ENCODE results near the gene SRCAP. TPM values are rescaled to one million over a fixed set of nuclear protein-coding genes. Genes with fewer than 3 reads are reported as not detected.

Gene SRCAP
- polyA plus RNA-seq, 1 donor (not counting 4 experiments of a cell fraction or from before 2014, with no cell fraction given), result 1.4 TPM

GRCh38 chr16:30746638-30747175, 47.7 kb downstream of the SRCAP start:
- no peak for FAIRE-seq
- TF ChIP-seq CTCF (optimal IDR thresholded peaks at IDR 0.05 in 1 of 3, IDR thresholded peaks at IDR 0.05 in 1 of 3, conservative IDR thresholded peaks at IDR 0.05 in 1 of 3; ENCODE audit: extremely low read depth in 1 of 3, insufficient read depth in 2 of 3, low read length in 3 of 3), result no peak
- TF ChIP-seq EZH2 (IDR thresholded peaks at IDR 0.05; ENCODE audit: low read length), result no peak

GRCh38 chr16:30747331-30747730, 48.4 kb downstream of the SRCAP start:
- Histone ChIP-seq H3K27me3 (ENCODE audit: control insufficient read depth, extremely low read depth, insufficient read depth, low read length) (no peaks in the 10 kb centered on the region), H3K9ac (ENCODE audit: control insufficient read depth, extremely low read depth, insufficient read depth, low read length) (peak overlapping the region; percentile 69), H2AFZ (ENCODE audit: control insufficient read depth, low read length) (no peak overlapping the region), H4K20me1 (ENCODE audit: control insufficient read depth, extremely low read depth, insufficient read depth, low read length) (peaks cover 4% of the 10 kb centered on the region), H3K9me1 (ENCODE audit: control insufficient read depth, extremely low read depth, insufficient read depth, low read length) (no peaks in the 10 kb centered on the region), H3K36me3 (ENCODE audit: control insufficient read depth in 2 of 2, extremely low read depth in 1 of 2, insufficient read depth in 2 of 2, low read length in 2 of 2) (peaks cover 21 to 37% of the 10 kb centered on the region in 2 experiments), H3K9me3 (ENCODE audit: control insufficient read depth, low read depth, low read length) (no peaks in the 10 kb centered on the region), H3K4me1 (ENCODE audit: control insufficient read depth, extremely low read depth, insufficient read depth, low read length) (peaks cover 15% of the 10 kb centered on the region), H3K79me2 (ENCODE audit: control insufficient read depth, insufficient read depth, low read length) (peaks cover 34% of the 10 kb centered on the region), H3K4me2 (ENCODE audit: control insufficient read depth, extremely low read depth, insufficient read depth, low read depth, low read length) (peak overlapping the region; percentile 73), H3K27ac (ENCODE audit: control insufficient read depth, insufficient read depth, low read length) (peak overlapping the region; percentile 65), H3K4me3 (ENCODE audit: control insufficient read depth in 2 of 3, extremely low read depth in 1 of 3, insufficient read depth in 2 of 3, low read depth in 1 of 3, low read length in 3 of 3) (peak overlapping the region in 1 of 3 experiments; percentile 65)
- TF ChIP-seq EZH2 (IDR thresholded peaks at IDR 0.05; ENCODE audit: low read length), result no peak
- no peak for TF ChIP-seq CTCF (optimal IDR thresholded peaks at IDR 0.05 in 1 of 3, IDR thresholded peaks at IDR 0.05 in 1 of 3, conservative IDR thresholded peaks at IDR 0.05 in 1 of 3; ENCODE audit: extremely low read depth in 1 of 3, insufficient read depth in 2 of 3, low read length in 3 of 3)
- dilution Hi-C loops (cut with MboI; ENCODE audit: extremely low pct_ligation_motif_present, low sequenced_read_pairs), result no loop called here
- FAIRE-seq (peak; percentile 26), DNase-seq (ENCODE audit: low read depth, low spot score) (no peak)

More at GRCh38 chr16:30746638-30747175, 47.7 kb downstream of the SRCAP start:
- Histone ChIP-seq H3K9me1 (ENCODE audit: control insufficient read depth, extremely low read depth, insufficient read depth, low read length) (no peaks in the 10 kb centered on the region), H3K79me2 (ENCODE audit: control insufficient read depth, insufficient read depth, low read length) (peaks cover 37% of the 10 kb centered on the region), H3K4me2 (ENCODE audit: control insufficient read depth, extremely low read depth, insufficient read depth, low read depth, low read length) (no peak overlapping the region), H3K9ac (ENCODE audit: control insufficient read depth, extremely low read depth, insufficient read depth, low read length) (no peak overlapping the region), H3K9me3 (ENCODE audit: control insufficient read depth, low read depth, low read length) (no peaks in the 10 kb centered on the region), H3K4me3 (ENCODE audit: control insufficient read depth in 2 of 3, extremely low read depth in 1 of 3, insufficient read depth in 2 of 3, low read depth in 1 of 3, low read length in 3 of 3) (no peak overlapping the region), H3K36me3 (ENCODE audit: control insufficient read depth in 2 of 2, extremely low read depth in 1 of 2, insufficient read depth in 2 of 2, low read length in 2 of 2) (peaks cover 19 to 37% of the 10 kb centered on the region in 2 experiments), H3K27ac (ENCODE audit: control insufficient read depth, insufficient read depth, low read length) (peak overlapping the region; percentile 65), H2AFZ (ENCODE audit: control insufficient read depth, low read length) (no peak overlapping the region), H4K20me1 (ENCODE audit: control insufficient read depth, extremely low read depth, insufficient read depth, low read length) (peaks cover 4% of the 10 kb centered on the region), H3K27me3 (ENCODE audit: control insufficient read depth, extremely low read depth, insufficient read depth, low read length) (no peaks in the 10 kb centered on the region), H3K4me1 (ENCODE audit: control insufficient read depth, extremely low read depth, insufficient read depth, low read length) (peaks cover 21% of the 10 kb centered on the region)
- dilution Hi-C loops (cut with MboI; ENCODE audit: extremely low pct_ligation_motif_present, low sequenced_read_pairs), result no loop called here
- DNase-seq (ENCODE audit: low read depth, low spot score), result no peak

All from keratinocyte (primary cell).